ENCODE data around the gene PPP1R9B. TPM values are rescaled to one million over a fixed set of nuclear protein-coding genes. Genes with fewer than 3 reads are reported as not detected.

The PPP1R9B gene
- total and polyA plus RNA-seq, 2 of the 8 experiments (the other 6 are each of a cell fraction or from before 2014, with no cell fraction given): 5.2 to 13.1 TPM

DNA sequence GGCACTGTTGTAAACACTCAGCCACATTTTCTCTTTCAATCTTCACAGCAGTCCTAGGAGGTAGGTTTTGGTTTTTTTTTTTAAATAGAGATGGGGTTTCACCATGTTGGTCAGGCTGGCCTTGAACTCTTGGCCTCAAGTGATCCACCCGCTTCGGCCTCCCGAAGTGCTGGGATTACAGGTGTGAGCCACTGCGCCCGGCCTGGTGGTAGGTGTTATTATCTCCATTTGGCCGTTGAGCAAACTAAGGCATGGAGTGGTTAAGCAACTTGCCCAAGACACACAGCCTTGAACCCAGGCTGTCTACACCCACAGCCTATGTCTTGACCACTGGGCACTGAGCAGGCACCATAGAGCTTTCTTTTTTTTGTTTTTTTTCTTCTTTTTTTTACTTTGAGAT, 24.0 kb upstream of the PPP1R9B start:
- no peak for FAIRE-seq
- CTCF ChIA-PET (ENCODE audit: partially characterized antibody): interaction anchor here (0.7 to 17.0 kb wide), 14 partner anchors 7 to 122 kb away, joined by 3 to 299 read pairs (median 6); partner anchors contain the start of genes COL1A1 and SGCA
- TF ChIP-seq MAX (IDR thresholded peaks at IDR 0.05) (no peak), ASH2L (IDR thresholded peaks at IDR 0.05; ENCODE audit: low read length) (no peak), GTF2F1 (IDR thresholded peaks at IDR 0.05; ENCODE audit: borderline replicate concordance, low read depth, low read length) (no peak), CBX5 (IDR thresholded peaks at IDR 0.05; ENCODE audit: low read depth, low read length) (no peak), KDM4A (IDR thresholded peaks at IDR 0.05; ENCODE audit: low read depth, low read length, severe bottlenecking) (no peak), CHD2 (IDR thresholded peaks at IDR 0.05; ENCODE audit: low read length) (no peak), RNF2 (IDR thresholded peaks at IDR 0.05; ENCODE audit: borderline replicate concordance, low read depth, low read length, missing control alignments, poor library complexity, severe bottlenecking) (no peak), PHF8 (conservative IDR thresholded peaks at IDR 0.05; ENCODE audit: low read depth, low read length) (no peak), RXRA (IDR thresholded peaks at IDR 0.05; ENCODE audit: insufficient read depth, low read depth, low read length) (no peak), YY1 (IDR thresholded peaks at IDR 0.05; ENCODE audit: low read depth, low read length) (no peak), EZH2 (IDR thresholded peaks at IDR 0.05; ENCODE audit: low read depth, low read length, severe bottlenecking) (no peak), BCL11A (IDR thresholded peaks at IDR 0.05; ENCODE audit: low read depth in 2 of 2, low read length in 2 of 2) (no peak)
- TF ChIP-seq, protein P1, sequence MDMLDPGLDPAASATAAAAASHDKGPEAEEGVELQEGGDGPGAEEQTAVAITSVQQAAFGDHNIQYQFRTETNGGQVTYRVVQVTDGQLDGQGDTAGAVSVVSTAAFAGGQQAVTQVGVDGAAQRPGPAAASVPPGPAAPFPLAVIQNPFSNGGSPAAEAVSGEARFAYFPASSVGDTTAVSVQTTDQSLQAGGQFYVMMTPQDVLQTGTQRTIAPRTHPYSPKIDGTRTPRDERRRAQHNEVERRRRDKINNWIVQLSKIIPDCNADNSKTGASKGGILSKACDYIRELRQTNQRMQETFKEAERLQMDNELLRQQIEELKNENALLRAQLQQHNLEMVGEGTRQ (IDR thresholded peaks at IDR 0.05; ENCODE audit: low read length): no peak

More for the DNA sequence above, 24.0 kb upstream of the PPP1R9B start:
- Histone ChIP-seq H2BK5ac (ENCODE audit: low read depth, low read length) (no peak overlapping the region), H4K8ac (ENCODE audit: extremely low read depth, insufficient read depth, low read length) (no peak overlapping the region), H3K27ac (ENCODE audit: low read depth, low read length) (no peak overlapping the region), H3K23me2 (ENCODE audit: low read depth, low read length) (no peaks in the 10 kb centered on the region), H3K36me3 (ENCODE audit: control insufficient read depth in 2 of 4, insufficient read depth in 4 of 4, low read length in 3 of 4) (no peaks in the 10 kb centered on the region), H2BK120ac (replicated peaks; ENCODE audit: low read depth, low read length) (no peak overlapping the region), H2BK15ac (ENCODE audit: low read length) (no peak overlapping the region), H2BK12ac (ENCODE audit: low read depth, low read length) (no peak overlapping the region), H3K79me1 (ENCODE audit: low read depth, low read length) (no peaks in the 10 kb centered on the region), H2BK20ac (ENCODE audit: low read length) (no peak overlapping the region), H3K9me3 (ENCODE audit: insufficient read depth in 2 of 2, low read depth in 1 of 2, low read length in 1 of 2) (no peaks in the 10 kb centered on the region), H4K91ac (replicated peaks; ENCODE audit: insufficient read length, low read length) (no peak overlapping the region), H4K20me1 (replicated peaks in 1 of 2; ENCODE audit: control insufficient read depth in 1 of 2, insufficient read depth in 2 of 2, low read length in 2 of 2) (no peaks in the 10 kb centered on the region), H3K4me2 (ENCODE audit: insufficient read depth in 1 of 2, low read depth in 2 of 2, low read length in 2 of 2) (no peak overlapping the region), H4K5ac (ENCODE audit: insufficient read length, low read depth, low read length) (no peak overlapping the region), H3K9ac (replicated peaks in 1 of 4; ENCODE audit: extremely low read depth in 1 of 4, low read depth in 3 of 4, low read length in 3 of 4) (no peak overlapping the region), H2AFZ (ENCODE audit: low read length) (no peak overlapping the region), H3K79me2 (ENCODE audit: control insufficient read depth in 1 of 2, insufficient read depth in 2 of 2, low read length in 2 of 2) (no peaks in the 10 kb centered on the region), H3K14ac (ENCODE audit: insufficient read length) (no peak overlapping the region), H3K4me1 (replicated peaks in 1 of 4; ENCODE audit: control insufficient read depth in 3 of 4, insufficient read depth in 4 of 4, low read length in 3 of 4) (peaks cover 4 to 20% (median 12%) of the 10 kb centered on the region in 4 experiments), H3K4me3 (ENCODE audit: extremely low read depth in 1 of 4, insufficient read depth in 2 of 4, low read depth in 3 of 4, low read length in 4 of 4) (no peak overlapping the region), H3K27me3 (replicated peaks in 1 of 4; ENCODE audit: control insufficient read depth in 3 of 4, extremely low read depth in 1 of 4, insufficient read depth in 3 of 4, low read length in 3 of 4) (no peaks in the 10 kb centered on the region), H3K4ac (replicated peaks; ENCODE audit: insufficient read length, low read depth, low read length) (no peak overlapping the region), H3K18ac (ENCODE audit: extremely low read depth, low read length) (no peak overlapping the region), H2AK5ac (ENCODE audit: low read depth, low read length) (no peak overlapping the region), H3K56ac (replicated peaks; ENCODE audit: insufficient read length, low read depth, low read length) (no peak overlapping the region), H3K23ac (ENCODE audit: insufficient read length) (no peak overlapping the region)
- POLR2A ChIA-PET (ENCODE audit: partially characterized antibody): interaction anchor here (1.2 kb wide), 1 partner anchor 8 kb away, joined by 3 read pairs; no protein-coding TSS in a partner anchor
- DNase-seq (ENCODE audit: low read depth in 1 of 2, low spot score in 2 of 2): no peak
- WGBS, 2 experiments (ENCODE audit: extremely low coverage in 1 of 2, insufficient coverage in 1 of 2, insufficient read length in 1 of 2, insufficient replicate concordance in 2 of 2, low coverage in 1 of 2, low lambda C conversion rate in 2 of 2, missing lambda C conversion rate in 1 of 2): 97% methylated on average over 5 of the region's 6 CpGs; no CpG with 5 or more reads in 1 of the 2 experiments
